ENCODE results near the gene MRPL28.
A peak's percentile ranks its signal among the peaks of the same experiment; 100 is the strongest.

Gene MRPL28

GRCh38 chr16:373020-373598 is 2.8 kb upstream of the MRPL28 start:
- no peak overlapping the region for H3K4me3 ChIP-seq (ENCODE audit: low read depth, low read length)
- H3K79me2 ChIP-seq: no peaks in the 10 kb centered on the region
- no peaks in the 10 kb centered on the region for H3K9me3 ChIP-seq (ENCODE audit: control insufficient read depth, low read length)
- H2AFZ ChIP-seq: no peak overlapping the region
- H3K27ac ChIP-seq: no peak overlapping the region
- H3K9ac ChIP-seq: no peak overlapping the region
- no peak overlapping the region for H3K4me2 ChIP-seq (ENCODE audit: low read length)
- H3K4me1 ChIP-seq: peaks cover 9% of the 10 kb centered on the region
- no peak for TF ChIP-seq CTCF (IDR thresholded peaks at IDR 0.05)
- no peaks in the 10 kb centered on the region for H3K36me3 ChIP-seq (ENCODE audit: control insufficient read depth, insufficient read depth, low read length)
- H3K27me3 ChIP-seq (ENCODE audit: control insufficient read depth, insufficient read depth, low read length): no peaks in the 10 kb centered on the region

- Histone ChIP-seq H3K4me2 (ENCODE audit: low read length) (no peak overlapping the region), H3K79me2 (no peaks in the 10 kb centered on the region), H3K27me3 (ENCODE audit: control insufficient read depth, insufficient read depth, low read length) (no peaks in the 10 kb centered on the region), H3K27ac (no peak overlapping the region), H3K9me3 (ENCODE audit: control insufficient read depth, low read length) (no peaks in the 10 kb centered on the region), H3K36me3 (ENCODE audit: control insufficient read depth, insufficient read depth, low read length) (no peaks in the 10 kb centered on the region), H2AFZ (no peak overlapping the region), H3K9ac (no peak overlapping the region), H3K4me1 (peaks cover 9% of the 10 kb centered on the region), H3K4me3 (ENCODE audit: low read depth, low read length) (no peak overlapping the region)
- no peak for TF ChIP-seq CTCF (IDR thresholded peaks at IDR 0.05)
Observed at GRCh38 chr16:372302-372983, 2.1 kb upstream of the MRPL28 start.

- Histone ChIP-seq H3K4me1 (peaks cover 9% of the 10 kb centered on the region), H3K9ac (no peak overlapping the region), H3K27me3 (ENCODE audit: control insufficient read depth, insufficient read depth, low read length) (no peaks in the 10 kb centered on the region), H3K36me3 (ENCODE audit: control insufficient read depth, insufficient read depth, low read length) (no peaks in the 10 kb centered on the region), H3K4me2 (ENCODE audit: low read length) (no peak overlapping the region), H3K27ac (no peak overlapping the region), H2AFZ (no peak overlapping the region), H3K79me2 (no peaks in the 10 kb centered on the region), H3K9me3 (ENCODE audit: control insufficient read depth, low read length) (no peaks in the 10 kb centered on the region), H3K4me3 (ENCODE audit: low read depth, low read length) (no peak overlapping the region)
- no peak for TF ChIP-seq CTCF (IDR thresholded peaks at IDR 0.05)
Observed at GRCh38 chr16:371515-372301, 1.4 kb upstream of the MRPL28 start.

GRCh38 chr16:370979-371514 is 709 bp upstream of the MRPL28 start:
- TF ChIP-seq CTCF (IDR thresholded peaks at IDR 0.05): no peak
- no peaks in the 10 kb centered on the region for H3K27me3 ChIP-seq (ENCODE audit: control insufficient read depth, insufficient read depth, low read length)
- H3K79me2 ChIP-seq: no peaks in the 10 kb centered on the region
- peak overlapping the region; percentile 50 for H3K4me2 ChIP-seq (ENCODE audit: low read length)
- H2AFZ ChIP-seq: peak overlapping the region; percentile 65
- peaks cover 9% of the 10 kb centered on the region for H3K4me1 ChIP-seq
- no peak overlapping the region for H3K9ac ChIP-seq
- peak overlapping the region; percentile 42 for H3K27ac ChIP-seq
- H3K9me3 ChIP-seq (ENCODE audit: control insufficient read depth, low read length): no peaks in the 10 kb centered on the region
- no peaks in the 10 kb centered on the region for H3K36me3 ChIP-seq (ENCODE audit: control insufficient read depth, insufficient read depth, low read length)
- peak overlapping the region; percentile 26 for H3K4me3 ChIP-seq (ENCODE audit: low read depth, low read length)
